DND-41 (cell line): ENCODE data around the gene KLK1.

Experiments
- EZH2 ChIP-seq: IDR thresholded peaks from 3 replicates; pipeline ENCODE4 v1.6.1; 2012; ENCODE audit warnings: borderline replicate concordance, low read depth, mild to moderate bottlenecking, moderate library complexity, low read length, inconsistent platforms; ENCODE audit not compliant: severe bottlenecking
- TF ChIP-seq, protein P1 (sequence below): IDR thresholded peaks from 2 replicates; pipeline ENCODE4 v1.5.1; 2012; ENCODE audit warnings: borderline replicate concordance, low read length, moderate library complexity, mild to moderate bottlenecking; ENCODE audit not compliant: poor library complexity, severe bottlenecking; ENCODE audit errors: extremely low read depth

DNA sequence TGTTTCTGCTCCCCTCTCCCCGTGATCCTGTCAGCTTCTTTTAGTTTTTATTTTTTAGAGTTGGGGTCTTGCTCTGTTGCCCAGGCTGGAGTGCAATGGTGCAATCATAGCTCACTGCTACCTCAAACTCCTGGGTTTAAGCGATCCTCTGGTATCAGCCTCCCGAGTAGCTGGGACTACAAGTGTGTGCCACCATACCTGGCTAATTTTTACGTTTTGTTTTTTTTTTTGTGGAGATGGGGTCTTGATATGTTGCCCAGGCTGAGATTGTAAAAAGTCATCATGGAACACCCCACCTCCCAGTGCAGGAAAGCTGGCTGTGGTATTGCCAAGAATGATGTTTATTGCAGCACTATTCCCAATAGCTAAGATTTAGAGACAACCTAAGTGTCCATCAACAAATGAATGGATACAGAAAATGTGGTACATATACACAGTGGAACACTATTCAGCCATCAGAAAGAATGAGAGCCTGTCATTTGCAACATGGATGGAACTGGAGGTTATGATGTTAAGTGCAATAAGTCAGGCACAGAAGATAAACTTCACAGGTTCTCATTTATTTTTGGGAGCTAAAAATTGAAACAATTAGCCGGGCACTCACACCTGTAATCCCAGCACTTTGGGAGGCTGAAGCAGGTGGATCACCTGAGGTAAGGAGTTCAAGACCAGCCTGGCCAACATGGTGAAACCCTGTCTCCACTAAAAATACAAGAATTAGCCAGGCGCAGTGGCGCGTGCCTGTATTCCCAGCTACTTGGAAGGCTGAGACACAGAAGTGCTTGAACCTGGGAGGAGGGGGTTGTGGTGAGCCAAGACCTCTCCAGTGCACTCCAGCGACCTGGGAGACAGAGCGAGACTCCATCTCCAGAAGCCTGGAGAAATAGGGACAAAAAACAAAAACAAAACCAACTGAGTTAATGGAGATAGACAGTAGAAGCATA is 16.4 kb upstream of the KLK1 start:
- TF ChIP-seq, protein P1, sequence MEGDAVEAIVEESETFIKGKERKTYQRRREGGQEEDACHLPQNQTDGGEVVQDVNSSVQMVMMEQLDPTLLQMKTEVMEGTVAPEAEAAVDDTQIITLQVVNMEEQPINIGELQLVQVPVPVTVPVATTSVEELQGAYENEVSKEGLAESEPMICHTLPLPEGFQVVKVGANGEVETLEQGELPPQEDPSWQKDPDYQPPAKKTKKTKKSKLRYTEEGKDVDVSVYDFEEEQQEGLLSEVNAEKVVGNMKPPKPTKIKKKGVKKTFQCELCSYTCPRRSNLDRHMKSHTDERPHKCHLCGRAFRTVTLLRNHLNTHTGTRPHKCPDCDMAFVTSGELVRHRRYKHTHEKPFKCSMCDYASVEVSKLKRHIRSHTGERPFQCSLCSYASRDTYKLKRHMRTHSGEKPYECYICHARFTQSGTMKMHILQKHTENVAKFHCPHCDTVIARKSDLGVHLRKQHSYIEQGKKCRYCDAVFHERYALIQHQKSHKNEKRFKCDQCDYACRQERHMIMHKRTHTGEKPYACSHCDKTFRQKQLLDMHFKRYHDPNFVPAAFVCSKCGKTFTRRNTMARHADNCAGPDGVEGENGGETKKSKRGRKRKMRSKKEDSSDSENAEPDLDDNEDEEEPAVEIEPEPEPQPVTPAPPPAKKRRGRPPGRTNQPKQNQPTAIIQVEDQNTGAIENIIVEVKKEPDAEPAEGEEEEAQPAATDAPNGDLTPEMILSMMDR: no peak
- no peak for TF ChIP-seq EZH2
